Ishikawa (cell line): ENCODE results near the gene UBA52.

ENCODE experiments used
- CEBPB ChIP-seq: IDR thresholded peaks from 2 replicates; pipeline ENCODE4 v1.6.1; 2012
- CREB1 ChIP-seq: IDR thresholded peaks from 2 replicates; pipeline ENCODE4 v1.6.1; 2012; ENCODE audit warnings: low read depth
- EGR1 ChIP-seq: IDR thresholded peaks from 2 replicates; pipeline ENCODE4 v1.6.1; 2012
- EP300 ChIP-seq: IDR thresholded peaks from 2 replicates; pipeline ENCODE4 v1.6.1; 2012; ENCODE audit warnings: borderline replicate concordance
- FOXM1 ChIP-seq: IDR thresholded peaks from 2 replicates; pipeline ENCODE4 v1.6.1; 2012; ENCODE audit warnings: low read depth, borderline replicate concordance
- MAX ChIP-seq: IDR thresholded peaks from 2 replicates; pipeline ENCODE4 v1.6.1; 2012
- NFIC ChIP-seq: IDR thresholded peaks from 2 replicates; pipeline ENCODE4 v1.6.1; 2012
- RAD21 ChIP-seq: IDR thresholded peaks from 2 replicates; pipeline ENCODE4 v1.6.1; 2012; ENCODE audit warnings: low read depth
- REST ChIP-seq: IDR thresholded peaks from 2 replicates; pipeline ENCODE4 v1.6.1; 2012; ENCODE audit warnings: low read depth, mild to moderate bottlenecking
- TAF1 ChIP-seq: IDR thresholded peaks from 2 replicates; pipeline ENCODE4 v1.6.1; 2012; ENCODE audit warnings: low read depth, mild to moderate bottlenecking
- TCF12 ChIP-seq: IDR thresholded peaks from 2 replicates; pipeline ENCODE4 v1.6.1; 2012; ENCODE audit warnings: low read depth
- TEAD4 ChIP-seq: IDR thresholded peaks from 2 replicates; pipeline ENCODE4 v1.6.1; 2012
- USF1 ChIP-seq: IDR thresholded peaks from 2 replicates; pipeline ENCODE4 v1.6.1; 2012
- YY1 ChIP-seq: IDR thresholded peaks from 2 replicates; pipeline ENCODE4 v1.6.1; 2012; ENCODE audit warnings: low read depth
- ZBTB7A ChIP-seq: IDR thresholded peaks from 2 replicates; pipeline ENCODE4 v1.6.1; 2012; ENCODE audit warnings: low read depth

UBA52 gene

GRCh38 chr19:18616023-18616422, 44.4 kb downstream of the UBA52 start:
- TF ChIP-seq EP300: no peak
- TF ChIP-seq USF1: no peak
- no peak for TF ChIP-seq FOXM1
- TF ChIP-seq EGR1: no peak
- TF ChIP-seq NFIC: no peak

- TF ChIP-seq YY1 (no peak), MAX (no peak), ZBTB7A (no peak), FOXM1 (no peak)
These were observed 45.9 kb downstream of the UBA52 start for GRCh38 chr19:18617562-18617961.

- no peak for TF ChIP-seq TAF1
- TF ChIP-seq YY1: no peak
- no peak for TF ChIP-seq TCF12
- no peak for TF ChIP-seq TEAD4
- TF ChIP-seq REST: no peak
- no peak for TF ChIP-seq RAD21
- TF ChIP-seq EP300: no peak
- TF ChIP-seq MAX: no peak
- TF ChIP-seq FOXM1: no peak
- TF ChIP-seq CREB1: no peak
- no peak for TF ChIP-seq ZBTB7A
- TF ChIP-seq EGR1: no peak
- no peak for TF ChIP-seq USF1
- no peak for TF ChIP-seq CEBPB
These were observed 46.6 kb downstream of the UBA52 start for GRCh38 chr19:18618236-18618635.

DNA sequence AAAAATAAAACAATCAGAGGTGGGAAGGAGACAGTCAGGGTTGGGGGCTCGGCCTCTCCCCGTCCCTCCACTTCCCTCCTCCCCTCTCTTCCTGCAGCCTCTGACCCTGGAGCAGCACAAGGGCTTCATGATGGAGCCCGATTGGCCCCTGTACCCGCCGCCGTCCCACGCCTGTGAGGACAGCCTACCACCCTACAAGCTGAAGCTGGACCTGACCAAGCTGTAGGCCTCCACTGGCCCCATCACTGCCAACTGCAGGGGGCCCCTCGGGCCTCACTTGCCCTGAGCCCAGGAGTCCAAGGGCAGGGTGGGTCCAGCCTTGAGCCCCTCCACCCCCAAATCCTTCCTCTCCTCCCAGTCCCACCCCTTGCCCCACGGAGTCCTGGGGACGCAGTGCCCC, 48.7 kb downstream of the UBA52 start:
- TF ChIP-seq RAD21 (no peak), EGR1 (no peak), ZBTB7A (no peak), MAX (no peak), TCF12 (no peak), FOXM1 (no peak), CEBPB (no peak), REST (no peak)

GRCh38 chr19:18620902-18621301, 49.2 kb downstream of the UBA52 start:
- TF ChIP-seq EGR1 (no peak), YY1 (no peak), NFIC (no peak), CREB1 (no peak), TCF12 (no peak), ZBTB7A (no peak), CEBPB (no peak), EP300 (no peak)

GRCh38 chr19:18626906-18627305, 55.2 kb downstream of the UBA52 start:
- TF ChIP-seq TCF12 (no peak), TAF1 (no peak), ZBTB7A (no peak), EGR1 (no peak), MAX (no peak), REST (no peak), NFIC (no peak), TEAD4 (no peak), CEBPB (no peak)
